ENCODE measurements around the gene NPVF.

NPVF gene

GRCh38 chr7:25187932-25188331, 40.4 kb downstream of the NPVF start:
- no peak overlapping the region for H3K4me3 ChIP-seq (ENCODE audit: low read depth, low read length)
- TF ChIP-seq POLR2A (IDR thresholded peaks at IDR 0.05; ENCODE audit: extremely low read depth, insufficient read length) = no peak
- peak; percentile 26 for TF ChIP-seq CTCF (IDR thresholded peaks at IDR 0.05; ENCODE audit: low read depth, low read length)
- peak; percentile 63 for DNase-seq (ENCODE audit: low read depth)

GRCh38 chr7:25186436-25186835, 41.9 kb downstream of the NPVF start:
- no peak overlapping the region for H3K4me3 ChIP-seq (ENCODE audit: low read depth, low read length)
- DNase-seq (ENCODE audit: low read depth) = no peak
- TF ChIP-seq CTCF (IDR thresholded peaks at IDR 0.05; ENCODE audit: low read depth, low read length) = no peak
- no peak for TF ChIP-seq POLR2A (IDR thresholded peaks at IDR 0.05; ENCODE audit: extremely low read depth, insufficient read length)
- no peak for TF ChIP-seq MAX (IDR thresholded peaks at IDR 0.05; ENCODE audit: low read depth, low read length)
- TF ChIP-seq MYC (IDR thresholded peaks at IDR 0.05; ENCODE audit: low read depth, low read length) = no peak

- DNase-seq (ENCODE audit: low read depth) = peak; percentile 26
- H3K4me3 ChIP-seq (ENCODE audit: low read depth, low read length) = no peak overlapping the region
- TF ChIP-seq MAX (IDR thresholded peaks at IDR 0.05; ENCODE audit: low read depth, low read length) = no peak
- no peak for TF ChIP-seq POLR2A (IDR thresholded peaks at IDR 0.05; ENCODE audit: extremely low read depth, insufficient read length)
- TF ChIP-seq MYC (IDR thresholded peaks at IDR 0.05; ENCODE audit: low read depth, low read length) = no peak
- TF ChIP-seq CTCF (IDR thresholded peaks at IDR 0.05; ENCODE audit: low read depth, low read length) = no peak
Measured at GRCh38 chr7:25181532-25181931, 46.8 kb downstream of the NPVF start.

- no peak overlapping the region for H3K4me3 ChIP-seq (ENCODE audit: low read depth, low read length)
- DNase-seq (ENCODE audit: low read depth) = peak; percentile 12
- TF ChIP-seq MYC (IDR thresholded peaks at IDR 0.05; ENCODE audit: low read depth, low read length) = no peak
- TF ChIP-seq POLR2A (IDR thresholded peaks at IDR 0.05; ENCODE audit: extremely low read depth, insufficient read length) = no peak
- no peak for TF ChIP-seq CTCF (IDR thresholded peaks at IDR 0.05; ENCODE audit: low read depth, low read length)
- no peak for TF ChIP-seq MAX (IDR thresholded peaks at IDR 0.05; ENCODE audit: low read depth, low read length)
Measured at GRCh38 chr7:25180946-25181345, 47.3 kb downstream of the NPVF start.

- peak overlapping the region; percentile 54 for H3K4me3 ChIP-seq (ENCODE audit: low read depth, low read length)
- TF ChIP-seq MAX (IDR thresholded peaks at IDR 0.05; ENCODE audit: low read depth, low read length) (no peak), MYC (IDR thresholded peaks at IDR 0.05; ENCODE audit: low read depth, low read length) (no peak), CTCF (IDR thresholded peaks at IDR 0.05; ENCODE audit: low read depth, low read length) (no peak), POLR2A (IDR thresholded peaks at IDR 0.05; ENCODE audit: extremely low read depth, insufficient read length) (no peak)
- DNase-seq (ENCODE audit: low read depth) = no peak
Measured at GRCh38 chr7:25180592-25180923, 47.7 kb downstream of the NPVF start.

Measured in NB4 (cell line).